Lower lobe of right lung (tissue), 2 donors: ENCODE data around the gene VPS45. TPM values are rescaled to one million over a fixed set of nuclear protein-coding genes. Genes with fewer than 3 reads are reported as not detected.
"Not testable (repeated sequence)": the region's sequence is repeated elsewhere in the genome, so short reads cannot be mapped to it uniquely, and the experiment has no call there.

Source experiments
- ATAC-seq, 2 donors: fragments of 200-7000 bp; cut with Tn5 transposase; one replicate each; pipeline ENCODE4 v1.9.1; 2020 to 2022; ENCODE audit warnings: mild to moderate bottlenecking in 2 of 2, moderate library complexity in 2 of 2
- DNase-seq: peaks from one replicate; pipeline ENCODE4 v3.0.0-alpha.2; 2020
- H3K27ac ChIP-seq: fragments of 200-600 bp; one replicate; pipeline ENCODE4 v1.8.0; 2022
- H3K27me3 ChIP-seq: fragments of 200-600 bp; one replicate; pipeline ENCODE4 v1.8.0; 2022; ENCODE audit warnings: low read depth
- H3K36me3 ChIP-seq: fragments of 200-600 bp; one replicate; pipeline ENCODE4 v1.8.0; 2022; ENCODE audit warnings: mild to moderate bottlenecking
- H3K4me1 ChIP-seq: fragments of 200-600 bp; one replicate; pipeline ENCODE4 v1.8.0; 2022
- H3K4me3 ChIP-seq: fragments of 200-600 bp; one replicate; pipeline ENCODE4 v1.8.0; 2022; ENCODE audit warnings: mild to moderate bottlenecking
- H3K9me3 ChIP-seq: fragments of 200-600 bp; one replicate; pipeline ENCODE4 v1.8.0; 2022
- CTCF ChIP-seq: fragments of 200-600 bp; IDR thresholded peaks from one replicate; pipeline ENCODE4 v1.8.0; 2022; ENCODE audit warnings: antibody characterized with exemption, mild to moderate bottlenecking
- intact Hi-C: fragments of 100-400 bp; cut with DNase I; formaldehyde crosslinking; loops from one replicate; pipeline ENCODE4 v1.11.0; 2022
- total RNA-seq: library from RNA; stranded (reverse); fragmentation: NEBNext Ultra II Directional; extraction: Animal tissue kit (Norgen Biotek cat#: 25700); gene quantifications from one replicate; pipeline ENCODE4 v1.2.1, GENCODE V29; 2021
- donor health status: DM: no; HTN: yes; CAD: no; lungs with severe emphysema.

Gene VPS45
- total RNA-seq, 1 donor from 2014 or later: 36.1 TPM

DNA sequence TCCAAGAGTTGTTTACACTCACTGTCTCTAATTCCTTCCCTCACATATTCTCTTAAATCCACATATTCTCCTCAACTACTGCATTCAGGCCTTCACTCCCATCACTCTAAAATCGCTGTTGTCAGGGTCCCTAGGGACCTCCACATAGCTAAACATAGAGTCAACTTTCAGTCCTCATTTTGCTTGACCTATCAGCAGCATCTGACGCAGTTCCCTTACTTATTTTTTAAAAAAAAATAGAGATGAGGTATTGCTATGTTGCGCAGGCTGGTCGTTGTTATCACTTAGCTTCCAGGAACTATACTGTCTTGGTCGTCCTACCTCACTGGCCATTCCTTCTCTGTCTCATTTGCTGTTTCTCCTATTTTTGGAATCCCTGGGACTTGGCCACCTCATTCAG, 70.5 kb downstream of the VPS45 start:
- no peak for ATAC-seq
- TF ChIP-seq CTCF: no peak
- H3K36me3 ChIP-seq: no peaks in the 10 kb centered on the region
- no peaks in the 10 kb centered on the region for H3K9me3 ChIP-seq
- no peaks in the 10 kb centered on the region for H3K27me3 ChIP-seq
- H3K27ac ChIP-seq: no peak overlapping the region
- no peaks in the 10 kb centered on the region for H3K4me1 ChIP-seq
- intact Hi-C loops: no loop called here
- DNase-seq: no peak
- no peak overlapping the region for H3K4me3 ChIP-seq

- ATAC-seq (no peak), DNase-seq (no peak)
- H3K4me1 ChIP-seq: no peaks in the 10 kb centered on the region
- H3K9me3 ChIP-seq: no peaks in the 10 kb centered on the region
- no peak for TF ChIP-seq CTCF
- intact Hi-C loops: no loop called here
- H3K27me3 ChIP-seq: no peaks in the 10 kb centered on the region
- H3K27ac ChIP-seq: no peak overlapping the region
- no peak overlapping the region for H3K4me3 ChIP-seq
- no peaks in the 10 kb centered on the region for H3K36me3 ChIP-seq
These were observed 73.9 kb downstream of the VPS45 start for GRCh38 chr1:150141452-150141851.

GRCh38 chr1:150142083-150142482, 74.5 kb downstream of the VPS45 start:
- Histone ChIP-seq H3K4me3 (no peak overlapping the region), H3K9me3 (no peaks in the 10 kb centered on the region), H3K27ac (no peak overlapping the region), H3K4me1 (no peaks in the 10 kb centered on the region), H3K36me3 (no peaks in the 10 kb centered on the region), H3K27me3 (no peaks in the 10 kb centered on the region)
- no peak for TF ChIP-seq CTCF
- DNase-seq: no peak
- no peak for ATAC-seq
- intact Hi-C loops: no loop called here

DNA sequence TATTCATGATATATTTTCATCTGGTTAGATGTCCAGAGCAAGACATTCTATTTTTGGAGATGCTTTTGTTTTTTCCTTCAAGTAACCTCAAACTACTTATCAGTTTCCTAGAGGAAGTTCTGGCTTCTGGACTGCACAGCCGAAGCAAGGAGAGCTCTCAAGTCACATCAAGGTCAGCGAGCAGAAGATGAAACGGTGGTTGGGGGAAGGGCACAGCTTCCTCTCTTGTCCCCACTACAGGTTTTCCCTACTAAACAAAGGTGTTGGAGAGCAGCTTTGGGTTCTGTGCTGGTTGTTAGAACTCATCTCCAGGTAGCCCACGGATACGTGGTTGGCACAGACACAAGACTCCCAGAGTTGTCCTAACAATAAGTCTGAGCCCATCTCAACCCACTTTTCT, 77.0 kb downstream of the VPS45 start:
- H3K4me1 ChIP-seq: peaks cover 3% of the 10 kb centered on the region
- H3K27ac ChIP-seq: no peak overlapping the region
- no peaks in the 10 kb centered on the region for H3K36me3 ChIP-seq
- no peak for ATAC-seq
- no peak for TF ChIP-seq CTCF
- intact Hi-C loops: no loop called here
- no peaks in the 10 kb centered on the region for H3K27me3 ChIP-seq
- no peak for DNase-seq
- H3K4me3 ChIP-seq: no peak overlapping the region
- no peaks in the 10 kb centered on the region for H3K9me3 ChIP-seq

GRCh38 chr1:150146016-150146415, 78.4 kb downstream of the VPS45 start:
- ATAC-seq, DNase-seq, H3K36me3 ChIP-seq, H3K9me3 ChIP-seq, H3K27ac ChIP-seq, H3K27me3 ChIP-seq, H3K4me1 ChIP-seq, H3K4me3 ChIP-seq, intact Hi-C loops: not testable (repeated sequence)

GRCh38 chr1:150146849-150147542, 79.4 kb downstream of the VPS45 start:
- intact Hi-C loops: no loop called here
- no peaks in the 10 kb centered on the region for H3K9me3 ChIP-seq
- DNase-seq (no peak), ATAC-seq (no peak)
- no peaks in the 10 kb centered on the region for H3K27me3 ChIP-seq
- no peak overlapping the region for H3K4me3 ChIP-seq
- TF ChIP-seq CTCF: no peak
- no peak overlapping the region for H3K27ac ChIP-seq
- H3K4me1 ChIP-seq: peaks cover 17% of the 10 kb centered on the region
- no peaks in the 10 kb centered on the region for H3K36me3 ChIP-seq
